ENCODE data around the gene CALU. TPM values are rescaled to one million over a fixed set of nuclear protein-coding genes. Genes with fewer than 3 reads are reported as not detected.
A peak's percentile ranks its signal among the peaks of the same experiment; 100 is the strongest.

The CALU gene
- total and polyA plus RNA-seq, 4 donors: 23.9 to 115 (median 99.0) TPM

DNA sequence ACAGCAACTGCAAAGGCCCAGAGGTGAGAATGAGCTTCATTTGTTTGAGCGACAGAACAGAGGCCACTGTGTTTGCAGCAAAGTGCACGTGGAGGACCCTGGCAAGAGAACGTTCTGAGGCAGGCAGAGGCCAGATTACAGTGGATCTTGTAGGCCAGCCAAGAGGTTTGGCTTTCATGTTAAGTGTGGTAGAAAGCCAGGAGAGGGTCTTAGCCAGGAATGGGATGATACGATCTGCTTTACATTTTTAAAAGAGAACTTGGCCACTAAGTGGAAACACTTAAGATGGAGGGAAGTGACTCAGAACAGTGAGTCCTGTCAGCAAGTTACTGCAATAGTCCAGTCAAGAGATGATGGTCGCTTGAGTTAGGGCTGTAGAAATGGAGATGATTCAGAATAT is 57.2 kb downstream of the CALU start:
- Histone ChIP-seq H3K9me3 (ENCODE audit: control insufficient read depth in 4 of 4, insufficient read depth in 3 of 4, low read length in 3 of 4) (no peaks in the 10 kb centered on the region), H3K4me1 (ENCODE audit: control insufficient read depth in 5 of 5, insufficient read depth in 5 of 5, low read length in 5 of 5) (peaks cover 0 to 7% (median 4%) of the 10 kb centered on the region in 5 donors), H3K9ac (ENCODE audit: insufficient read depth in 1 of 2, low read length in 2 of 2) (no peak overlapping the region), H3K36me3 (ENCODE audit: control insufficient read depth in 4 of 4, insufficient read depth in 4 of 4, low read length in 4 of 4) (no peaks in the 10 kb centered on the region), H3K4me3 (no peak overlapping the region), H3K27ac (ENCODE audit: low read depth in 1 of 2, low read length in 1 of 2) (no peak overlapping the region), H3K27me3 (ENCODE audit: control insufficient read depth in 3 of 3, insufficient read depth in 3 of 3, low read length in 2 of 3) (no peaks in the 10 kb centered on the region)
- 66 to 80% methylated on average over 5 of the region's 5 CpGs for WGBS, 2 donors
- TF ChIP-seq, protein P1, sequence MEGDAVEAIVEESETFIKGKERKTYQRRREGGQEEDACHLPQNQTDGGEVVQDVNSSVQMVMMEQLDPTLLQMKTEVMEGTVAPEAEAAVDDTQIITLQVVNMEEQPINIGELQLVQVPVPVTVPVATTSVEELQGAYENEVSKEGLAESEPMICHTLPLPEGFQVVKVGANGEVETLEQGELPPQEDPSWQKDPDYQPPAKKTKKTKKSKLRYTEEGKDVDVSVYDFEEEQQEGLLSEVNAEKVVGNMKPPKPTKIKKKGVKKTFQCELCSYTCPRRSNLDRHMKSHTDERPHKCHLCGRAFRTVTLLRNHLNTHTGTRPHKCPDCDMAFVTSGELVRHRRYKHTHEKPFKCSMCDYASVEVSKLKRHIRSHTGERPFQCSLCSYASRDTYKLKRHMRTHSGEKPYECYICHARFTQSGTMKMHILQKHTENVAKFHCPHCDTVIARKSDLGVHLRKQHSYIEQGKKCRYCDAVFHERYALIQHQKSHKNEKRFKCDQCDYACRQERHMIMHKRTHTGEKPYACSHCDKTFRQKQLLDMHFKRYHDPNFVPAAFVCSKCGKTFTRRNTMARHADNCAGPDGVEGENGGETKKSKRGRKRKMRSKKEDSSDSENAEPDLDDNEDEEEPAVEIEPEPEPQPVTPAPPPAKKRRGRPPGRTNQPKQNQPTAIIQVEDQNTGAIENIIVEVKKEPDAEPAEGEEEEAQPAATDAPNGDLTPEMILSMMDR (IDR thresholded peaks at IDR 0.05; ENCODE audit: control extremely low read depth, extremely low read depth): no peak
- DNase-seq (peak in 2 of 3 donors; percentile 53 to 67), ATAC-seq (ENCODE audit: insufficient read depth, low FRiP score) (no peak)

DNA sequence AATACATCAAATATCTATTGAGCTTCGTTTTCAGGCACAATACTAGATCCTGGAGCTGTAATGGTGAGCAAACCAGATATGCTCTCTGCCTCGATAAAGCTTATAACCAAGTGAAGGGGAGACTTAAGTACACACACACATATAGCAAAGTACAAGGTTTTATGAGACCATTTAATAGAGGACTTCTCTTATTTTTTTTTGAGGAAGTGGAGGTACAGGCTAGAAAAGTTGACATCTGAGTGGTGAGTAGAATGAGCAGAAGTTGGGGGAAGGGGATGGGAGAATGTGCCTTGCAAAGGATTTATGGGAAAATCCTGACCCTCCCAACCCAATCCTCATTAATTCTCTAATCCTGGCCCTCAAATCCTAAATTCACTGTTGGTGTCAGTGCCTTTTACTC is 60.3 kb downstream of the CALU start:
- ATAC-seq (ENCODE audit: insufficient read depth, low FRiP score): no peak
- Histone ChIP-seq H3K4me3 (no peak overlapping the region), H3K9ac (ENCODE audit: insufficient read depth in 1 of 2, low read length in 2 of 2) (no peak overlapping the region), H3K4me1 (ENCODE audit: control insufficient read depth in 5 of 5, insufficient read depth in 5 of 5, low read length in 5 of 5) (no peaks in the 10 kb centered on the region), H3K36me3 (ENCODE audit: control insufficient read depth in 4 of 4, insufficient read depth in 4 of 4, low read length in 4 of 4) (peaks cover 0 to 2% (median 0%) of the 10 kb centered on the region in 4 donors), H3K27ac (ENCODE audit: low read depth in 1 of 2, low read length in 1 of 2) (no peak overlapping the region), H3K27me3 (ENCODE audit: control insufficient read depth in 3 of 3, insufficient read depth in 3 of 3, low read length in 2 of 3) (no peaks in the 10 kb centered on the region), H3K9me3 (ENCODE audit: control insufficient read depth in 4 of 4, insufficient read depth in 3 of 4, low read length in 3 of 4) (no peaks in the 10 kb centered on the region)
- TF ChIP-seq, protein P1 (IDR thresholded peaks at IDR 0.05; ENCODE audit: control extremely low read depth, extremely low read depth): no peak
- DNase-seq: no peak
- WGBS, 2 donors: 72 to 79% methylated on average over 2 of the region's 2 CpGs

DNA sequence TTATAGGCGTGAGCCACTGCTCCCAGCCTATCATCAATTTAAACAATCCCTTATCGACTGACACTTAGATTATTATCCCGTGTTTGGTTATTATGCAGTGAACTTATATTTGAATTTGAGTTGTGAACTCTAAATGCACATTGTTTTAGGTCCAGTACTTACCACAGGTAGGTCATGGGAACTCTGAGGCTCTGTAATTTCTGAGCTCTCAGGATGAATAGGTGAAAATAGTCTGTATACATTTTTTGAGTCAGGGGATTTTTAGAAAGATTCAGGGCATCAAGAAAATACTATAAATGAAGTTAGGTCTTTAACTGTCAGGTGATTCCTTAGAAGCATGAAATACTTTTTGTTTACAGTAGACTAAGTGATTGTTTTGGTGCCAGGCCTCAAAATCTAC is 61.4 kb downstream of the CALU start:
- WGBS, 2 donors: 91 to 92% methylated on average over 3 of the region's 3 CpGs
- no peak overlapping the region for H3K4me3 ChIP-seq
- H3K9ac ChIP-seq (ENCODE audit: insufficient read depth in 1 of 2, low read length in 2 of 2): no peak overlapping the region
- DNase-seq: no peak
- no peak for ATAC-seq (ENCODE audit: insufficient read depth, low FRiP score)
- H3K27me3 ChIP-seq (ENCODE audit: control insufficient read depth in 3 of 3, insufficient read depth in 3 of 3, low read length in 2 of 3): no peaks in the 10 kb centered on the region
- no peaks in the 10 kb centered on the region for H3K4me1 ChIP-seq (ENCODE audit: control insufficient read depth in 5 of 5, insufficient read depth in 5 of 5, low read length in 5 of 5)
- TF ChIP-seq, protein P1 (IDR thresholded peaks at IDR 0.05; ENCODE audit: control extremely low read depth, extremely low read depth): no peak
- H3K36me3 ChIP-seq (ENCODE audit: control insufficient read depth in 4 of 4, insufficient read depth in 4 of 4, low read length in 4 of 4): peaks cover 0 to 3% (median under 1%) of the 10 kb centered on the region in 4 donors
- H3K27ac ChIP-seq (ENCODE audit: low read depth in 1 of 2, low read length in 1 of 2): no peak overlapping the region
- H3K9me3 ChIP-seq (ENCODE audit: control insufficient read depth in 4 of 4, insufficient read depth in 3 of 4, low read length in 3 of 4): no peaks in the 10 kb centered on the region

DNA sequence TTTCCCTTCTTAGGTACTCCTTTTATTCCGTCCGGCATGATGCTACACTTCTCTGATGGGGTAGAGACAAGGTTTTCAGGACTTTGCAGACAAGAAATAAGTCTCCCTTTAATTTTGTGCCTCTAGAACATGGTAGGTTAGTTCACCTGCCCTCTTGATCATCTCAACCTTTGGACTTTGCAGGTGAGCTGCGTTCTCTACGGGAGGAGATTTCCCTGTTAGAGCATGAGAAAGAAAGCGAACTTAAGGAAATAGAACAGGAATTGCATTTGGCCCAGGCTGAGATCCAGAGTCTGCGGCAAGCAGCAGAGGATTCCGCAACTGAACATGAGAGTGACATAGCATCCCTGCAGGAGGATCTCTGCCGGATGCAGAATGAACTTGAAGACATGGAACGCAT is 61.8 kb downstream of the CALU start:
- TF ChIP-seq, protein P1 (IDR thresholded peaks at IDR 0.05; ENCODE audit: control extremely low read depth, extremely low read depth): no peak
- 96 to 97% methylated on average over 9 of the region's 9 CpGs for WGBS, 2 donors

More for the DNA sequence above, 61.8 kb downstream of the CALU start:
- DNase-seq (no peak), ATAC-seq (ENCODE audit: insufficient read depth, low FRiP score) (no peak)
- Histone ChIP-seq H3K9ac (ENCODE audit: insufficient read depth in 1 of 2, low read length in 2 of 2) (no peak overlapping the region), H3K27me3 (ENCODE audit: control insufficient read depth in 3 of 3, insufficient read depth in 3 of 3, low read length in 2 of 3) (no peaks in the 10 kb centered on the region), H3K9me3 (ENCODE audit: control insufficient read depth in 4 of 4, insufficient read depth in 3 of 4, low read length in 3 of 4) (no peaks in the 10 kb centered on the region), H3K27ac (ENCODE audit: low read depth in 1 of 2, low read length in 1 of 2) (no peak overlapping the region), H3K36me3 (ENCODE audit: control insufficient read depth in 4 of 4, insufficient read depth in 4 of 4, low read length in 4 of 4) (peaks cover 0 to 4% (median 1%) of the 10 kb centered on the region in 4 donors), H3K4me1 (ENCODE audit: control insufficient read depth in 5 of 5, insufficient read depth in 5 of 5, low read length in 5 of 5) (no peaks in the 10 kb centered on the region), H3K4me3 (no peak overlapping the region)
